Adrenal gland (tissue), 12 donors: ENCODE results near the gene PEAK1. TPM values are rescaled to one million over a fixed set of nuclear protein-coding genes. Genes with fewer than 3 reads are reported as not detected.

Experiments used
- DNase-seq, 7 donors: peaks; one replicate each; pipeline ENCODE4 v3.0.0-alpha.2; 2019 to 2020
- H3K27ac ChIP-seq, 5 donors: fragments of 200-600 bp; sonication (generic) in 4 of 5; 1 replicate in 3 of 5; 2 replicates in 2 of 5; pipeline versions ENCODE4 v1.5.1 to v1.8.0; 2016 to 2020; ENCODE audit warnings: mild to moderate bottlenecking in 1 of 5
- H3K27me3 ChIP-seq: fragments of 200-600 bp; 2 replicates; pipeline ENCODE4 v1.8.0; 2021
- H3K36me3 ChIP-seq, 2 donors: fragments of 200-600 bp; replicated peaks in 1 of 2; 1 replicate in 1 of 2; 2 replicates in 1 of 2; pipeline versions ENCODE4 v1.5.1 to v1.8.0; 2018 to 2022
- H3K4me1 ChIP-seq, 2 donors: fragments of 200-600 bp; replicated peaks in 1 of 2; 1 replicate in 1 of 2; 2 replicates in 1 of 2; pipeline versions ENCODE4 v1.5.1 to v1.8.0; 2018 to 2021
- H3K4me3 ChIP-seq, 4 donors: fragments of 200-600 bp; sonication (generic) in 3 of 4; one replicate each; pipeline ENCODE4 v1.5.1; 2016 to 2018
- H3K9me3 ChIP-seq, 3 donors: fragments of 200-600 bp; sonication (generic) in 1 of 3; replicated peaks in 1 of 3; 1 replicate in 2 of 3; 2 replicates in 1 of 3; pipeline versions ENCODE4 v1.5.1 to v1.8.0; 2016 to 2021
- CTCF ChIP-seq, 6 experiments: fragments of 450-650 bp in 4 of 6; fragments of 200-600 bp in 2 of 6; sonication (generic) in 1 of 6; IDR thresholded peaks; 1 replicate in 5 of 6; 2 replicates in 1 of 6; pipeline versions ENCODE4 v1.5.1 to v1.8.0; 2016 to 2021; ENCODE audit warnings: antibody characterized with exemption in 6 of 6, mild to moderate bottlenecking in 2 of 6, moderate library complexity in 1 of 6
- POLR2A ChIP-seq, 2 donors: fragments of 450-650 bp; IDR thresholded peaks; one replicate each; pipeline ENCODE4 v1.6.1; 2017; ENCODE audit warnings: antibody characterized with exemption in 2 of 2, mild to moderate bottlenecking in 2 of 2, moderate library complexity in 1 of 2
- WGBS, 4 donors: extraction: QIAGEN DNeasy Blood & Tissue Kit in 2 of 4; methylation state at CpG; one replicate each; pipeline versions ENCODE4 v1.1.5 to v1.1.7; 2013 to 2017; 5-methylcytosine and 5-hydroxymethylcytosine counted together
- intact Hi-C, 2 donors: fragments of 100-400 bp; cut with DNase I; formaldehyde crosslinking; loops; one replicate each; pipeline versions ENCODE4 v1.14.1 to v1.15.0; 2022 to 2023
- polyA plus RNA-seq, 3 donors: library from polyadenylated mRNA; stranded (reverse); fragments of 200-250 nt in 2 of 3; fragments of 350-450 nt in 1 of 3; fragmentation: Illumina TruSeq in 1 of 3; extraction: RNeasy Lipid Tissue Mini Kit (QIAGEN cat#74804) in 1 of 3; gene quantifications; one replicate each; pipeline ENCODE4 v1.2.3, GENCODE V29; 2013 to 2014
- total RNA-seq, 9 donors: library from RNA; depleted of rRNA in 4 of 9; stranded (reverse); fragments of >200 nt in 4 of 9; fragments of 120-200 nt in 1 of 9; fragmentation: NEBNext Ultra II Directional in 1 of 9; extraction: Animal tissue kit (Norgen Biotek cat#: 25700) in 1 of 9; gene quantifications; one replicate each; pipeline versions ENCODE4 v1.1.0 to v1.2.4, GENCODE V29; 2013 to 2023
- donor health status: healthy with polysubstance abuse.
- donor health status: Bipolar disorder and iron deficiency.
- donor health status: DM: yes; HTN: yes; CAD: no.
- donor health status: DM: no; HTN: no; CAD: no.
- donor health status: DM: no; HTN: no; CAD: no.
- donor health status: DM: yes; HTN: yes; CAD: no.

PEAK1 gene
- total and polyA plus RNA-seq, 12 donors, result 3.1 to 68.4 (median 26.4) TPM

- Histone ChIP-seq H3K27me3 (no peaks in the 10 kb centered on the region), H3K27ac (peak overlapping the region in 1 of 5 donors; percentile 2), H3K4me1 (peaks cover 0 to 45% of the 10 kb centered on the region in 2 donors), H3K36me3 (no peaks in the 10 kb centered on the region), H3K9me3 (no peaks in the 10 kb centered on the region), H3K4me3 (no peak overlapping the region)
- intact Hi-C loops, result no loop called here
- DNase-seq, result peak in 4 of 7 donors; percentile 27 to 47 (median 40)
- 39 to 53% (median 41%) methylated on average over 2 of the region's 2 CpGs for WGBS, 4 donors
- TF ChIP-seq POLR2A (IDR thresholded peaks at IDR 0.05) (no peak), CTCF (IDR thresholded peaks at IDR 0.05) (no peak)
Measured at GRCh38 chr15:77416148-77416455, 3.8 kb downstream of the PEAK1 start.

GRCh38 chr15:77415450-77416147 is 4.3 kb downstream of the PEAK1 start:
- 82 to 85% (median 84%) methylated on average over 4 of the region's 4 CpGs for WGBS, 4 donors
- H3K27me3 ChIP-seq, result no peaks in the 10 kb centered on the region
- TF ChIP-seq CTCF (IDR thresholded peaks at IDR 0.05), result no peak
- TF ChIP-seq POLR2A (IDR thresholded peaks at IDR 0.05), result no peak
- no peaks in the 10 kb centered on the region for H3K9me3 ChIP-seq
- peak overlapping the region in 1 of 5 donors; percentile 2 for H3K27ac ChIP-seq
- H3K4me3 ChIP-seq, result no peak overlapping the region
- no peak for DNase-seq
- intact Hi-C loops, result no loop called here
- H3K4me1 ChIP-seq, result peaks cover 4 to 45% of the 10 kb centered on the region in 2 donors
- H3K36me3 ChIP-seq, result no peaks in the 10 kb centered on the region

- Histone ChIP-seq H3K9me3 (no peaks in the 10 kb centered on the region), H3K4me1 (peaks cover 4 to 45% of the 10 kb centered on the region in 2 donors), H3K27ac (no peak overlapping the region), H3K27me3 (no peaks in the 10 kb centered on the region), H3K36me3 (no peaks in the 10 kb centered on the region), H3K4me3 (no peak overlapping the region)
- no peak for DNase-seq
- 87 to 95% (median 94%) methylated on average over 2 of the region's 2 CpGs for WGBS, 4 donors
- TF ChIP-seq CTCF (IDR thresholded peaks at IDR 0.05), result no peak
- no peak for TF ChIP-seq POLR2A (IDR thresholded peaks at IDR 0.05)
- intact Hi-C loops, result no loop called here
Measured at GRCh38 chr15:77414789-77415442, 5.0 kb downstream of the PEAK1 start.

GRCh38 chr15:77413699-77414349 is 6.1 kb downstream of the PEAK1 start:
- Histone ChIP-seq H3K27ac (no peak overlapping the region), H3K9me3 (no peaks in the 10 kb centered on the region), H3K27me3 (no peaks in the 10 kb centered on the region), H3K4me1 (peaks cover 4 to 48% of the 10 kb centered on the region in 2 donors), H3K36me3 (no peaks in the 10 kb centered on the region), H3K4me3 (no peak overlapping the region)
- WGBS, 4 donors, result 90 to 98% (median 95%) methylated on average over 4 of the region's 4 CpGs
- TF ChIP-seq POLR2A (IDR thresholded peaks at IDR 0.05) (no peak), CTCF (IDR thresholded peaks at IDR 0.05) (no peak)
- intact Hi-C loops, result no loop called here
- DNase-seq, result no peak
